HG03521 (cell line): ENCODE measurements around the gene CAPN14.

ENCODE experiments used
- ATAC-seq: cut with Tn5 transposase; IDR thresholded peaks from one replicate; pipeline ENCODE4 v1.9.1; 2021; ENCODE audit warnings: mild to moderate bottlenecking, moderate library complexity; ENCODE audit not compliant: unreplicated experiment

Gene CAPN14

DNA sequence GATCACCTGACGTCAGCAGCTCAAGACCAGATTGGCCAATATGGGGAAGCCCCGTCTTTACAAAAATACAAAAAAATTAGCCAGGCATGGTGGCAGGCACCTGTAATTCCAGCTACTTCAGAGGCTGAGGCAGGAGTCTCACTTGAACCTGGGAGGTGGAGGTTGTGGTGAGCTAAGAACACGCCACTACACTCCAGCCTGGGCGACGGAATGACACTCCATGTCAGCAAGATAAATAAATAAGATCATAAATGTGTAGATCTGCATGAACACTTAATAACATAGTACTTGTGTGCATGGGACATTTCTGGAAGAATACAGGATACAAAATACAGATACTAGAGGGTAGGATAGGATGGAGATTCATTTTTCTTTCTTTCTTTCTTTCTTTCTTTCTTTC is 25.7 kb upstream of the CAPN14 start:
- no peak for ATAC-seq

DNA sequence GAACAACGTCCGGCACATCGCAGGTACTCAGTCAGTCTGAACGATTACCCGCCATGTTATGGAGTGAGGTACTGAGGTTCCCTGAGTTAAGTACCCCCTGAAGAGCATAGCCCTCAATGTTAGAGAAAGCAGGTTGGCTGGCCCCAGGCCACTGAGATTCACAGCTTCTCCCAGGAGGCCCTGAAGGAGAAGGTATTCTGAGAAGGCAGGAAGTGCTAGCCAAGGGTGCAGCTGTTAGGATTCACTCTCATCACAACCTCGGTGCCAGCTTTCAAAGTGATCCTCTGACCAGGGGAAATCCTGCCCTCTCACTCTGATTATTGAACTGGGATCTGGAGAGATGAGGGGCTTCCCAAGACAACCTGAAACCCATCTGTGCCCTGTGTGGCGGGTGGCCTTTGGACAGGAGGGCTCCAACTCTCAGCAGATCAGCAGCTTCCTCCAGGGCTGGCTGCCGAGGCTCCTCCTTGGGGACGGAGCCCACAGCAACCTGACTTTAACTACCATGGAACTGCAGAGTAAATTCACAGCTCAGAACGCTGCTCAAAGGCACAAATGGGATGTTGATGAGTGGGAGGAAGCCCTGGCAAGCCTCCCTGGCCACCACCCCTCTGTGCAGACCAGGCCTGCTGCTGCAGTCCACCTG is 24.4 kb upstream of the CAPN14 start:
- ATAC-seq, result no peak

DNA sequence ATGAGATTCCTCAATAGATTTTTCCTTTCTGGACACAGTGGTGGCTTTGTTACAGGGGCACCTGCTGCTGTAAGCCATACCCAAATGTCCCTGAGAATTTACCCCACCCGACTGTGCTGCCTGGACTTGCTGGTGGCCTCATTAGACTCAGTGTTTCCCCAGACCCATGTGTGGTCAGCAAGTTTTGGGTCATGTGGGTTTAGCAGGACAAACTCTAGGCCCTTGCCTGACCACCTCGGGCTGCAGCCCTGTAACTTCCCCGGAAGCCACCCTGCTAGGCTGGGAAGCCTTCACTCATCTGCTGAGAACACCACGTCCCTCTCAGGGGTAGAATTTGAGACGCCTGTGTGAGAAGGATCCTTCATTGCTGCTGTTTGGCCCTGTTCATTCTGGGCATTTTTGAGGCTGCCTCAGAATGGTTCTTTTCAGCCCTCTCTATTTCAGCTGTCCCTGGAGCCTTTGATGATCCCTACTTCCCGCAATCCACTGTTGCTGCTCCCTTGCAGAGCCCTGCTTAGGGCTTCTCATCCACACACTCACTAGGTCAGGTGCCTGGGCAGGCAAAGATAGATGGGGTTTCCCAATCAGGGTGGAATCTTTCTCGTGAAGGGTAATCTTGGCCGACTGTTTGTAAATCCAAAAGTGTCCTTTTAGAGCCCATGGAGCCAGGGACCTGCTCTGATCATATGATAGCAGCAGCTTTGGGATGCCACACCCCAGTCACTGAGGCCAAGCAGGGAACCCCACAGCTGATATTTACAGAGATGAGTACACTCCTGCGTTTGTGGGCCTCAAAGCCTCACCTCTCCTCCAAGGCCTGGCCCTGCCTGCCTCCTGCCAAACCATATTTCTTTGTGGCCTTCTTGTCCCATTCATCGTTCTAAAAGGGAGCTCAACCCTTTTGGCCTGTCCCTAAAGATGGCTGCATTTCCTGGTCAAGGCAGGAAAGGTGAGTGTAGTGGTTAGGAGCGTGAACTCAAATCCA is 23.4 kb upstream of the CAPN14 start:
- no peak for ATAC-seq

DNA sequence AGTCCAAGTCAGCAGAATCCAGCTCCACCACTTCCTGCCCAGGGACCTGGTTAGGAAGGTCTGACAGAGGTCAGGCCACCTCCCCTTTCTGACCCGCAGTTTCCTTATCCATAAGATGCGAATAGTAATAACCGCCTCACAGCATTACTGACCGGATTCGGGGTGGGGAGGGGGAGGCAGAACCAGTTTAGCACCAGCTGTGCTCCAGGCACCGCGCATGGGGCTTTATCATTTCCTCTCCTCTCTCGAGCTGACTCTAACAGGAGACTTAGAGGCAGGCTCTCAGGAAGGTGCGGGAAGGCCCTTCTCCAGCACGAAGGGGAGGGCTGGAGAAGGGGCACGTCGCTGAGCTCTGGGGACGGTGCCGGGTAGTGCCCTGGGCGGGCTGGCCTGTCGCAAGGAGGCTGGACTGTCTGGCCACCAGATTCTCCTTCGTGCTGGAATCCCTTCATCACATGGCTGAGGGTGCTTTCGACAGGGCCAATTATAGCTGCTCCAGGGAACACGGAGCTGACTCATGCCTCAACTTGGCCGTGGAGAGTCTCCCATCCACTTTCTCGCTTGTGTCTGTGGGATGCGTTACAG is 22.4 kb upstream of the CAPN14 start:
- no peak for ATAC-seq

DNA sequence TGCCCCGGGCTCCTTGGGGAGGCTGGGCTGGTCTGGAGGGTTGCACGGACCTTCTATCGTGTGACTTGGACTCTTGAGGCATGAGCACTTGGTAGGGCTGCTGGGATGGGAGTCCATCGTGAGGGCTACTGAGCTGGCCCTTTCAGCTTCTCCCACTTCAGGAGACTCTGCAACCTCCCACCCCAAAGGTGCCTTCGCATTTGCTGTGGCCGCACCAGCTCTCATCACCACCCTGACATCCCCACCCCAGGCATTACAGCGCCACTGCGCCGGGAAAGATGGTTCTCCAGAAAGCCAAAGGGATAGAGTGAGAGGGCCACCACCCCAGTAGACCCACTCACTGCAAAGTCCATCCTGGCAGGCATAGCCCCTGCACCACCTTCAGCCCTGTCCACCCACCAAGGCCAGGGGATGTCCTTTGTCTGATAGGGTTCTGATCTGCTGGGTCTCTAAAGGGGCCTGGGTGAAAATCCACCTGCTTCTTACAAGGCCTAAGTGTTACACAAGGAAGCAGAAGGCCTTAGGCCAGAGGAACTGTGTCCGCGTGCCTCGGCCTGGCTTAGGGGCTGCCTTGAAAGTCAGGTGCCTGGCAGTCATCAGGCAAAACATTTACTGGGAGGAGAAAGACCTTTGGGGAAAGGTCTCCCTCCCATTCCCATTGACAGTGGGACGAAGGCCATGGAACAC is 21.7 kb upstream of the CAPN14 start:
- no peak for ATAC-seq

DNA sequence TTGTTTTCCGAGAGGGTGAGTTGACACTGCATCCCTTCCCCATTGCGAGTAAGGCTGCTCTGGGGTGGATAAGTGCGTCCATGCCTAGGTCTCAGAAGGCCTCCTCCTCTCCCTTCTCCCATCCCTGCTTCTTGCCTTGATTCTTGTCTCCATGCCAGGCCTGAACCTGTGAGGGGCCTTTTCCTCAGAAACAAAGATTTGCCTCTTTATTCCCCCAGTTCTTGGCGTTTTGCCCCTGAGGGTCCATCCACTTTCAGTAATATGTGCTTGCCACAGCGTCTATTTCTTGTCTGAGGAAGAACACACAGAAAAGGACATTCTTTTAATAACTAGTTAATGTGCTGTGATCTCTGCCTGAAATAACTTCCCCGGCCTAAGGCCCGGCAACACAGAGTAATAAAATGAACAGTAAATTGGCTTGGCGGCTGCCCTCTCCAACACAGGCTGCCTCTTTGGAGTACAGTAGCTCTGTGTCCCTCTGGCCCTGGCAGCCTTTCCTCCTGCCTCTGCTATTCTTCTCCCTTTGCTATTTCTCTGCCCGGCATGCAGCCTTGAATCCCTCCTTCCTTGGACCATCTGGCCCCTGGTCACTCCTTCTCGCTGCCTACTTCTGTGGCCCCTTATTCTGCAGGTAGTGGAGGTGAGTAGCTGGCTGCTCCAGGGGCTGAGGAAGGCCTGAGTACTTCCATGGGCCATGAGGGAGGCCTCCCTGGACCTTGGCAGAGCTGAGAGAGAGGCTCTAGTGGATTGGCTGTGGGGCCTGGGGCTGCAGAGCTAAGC is 21.0 kb upstream of the CAPN14 start:
- ATAC-seq, result no peak

DNA sequence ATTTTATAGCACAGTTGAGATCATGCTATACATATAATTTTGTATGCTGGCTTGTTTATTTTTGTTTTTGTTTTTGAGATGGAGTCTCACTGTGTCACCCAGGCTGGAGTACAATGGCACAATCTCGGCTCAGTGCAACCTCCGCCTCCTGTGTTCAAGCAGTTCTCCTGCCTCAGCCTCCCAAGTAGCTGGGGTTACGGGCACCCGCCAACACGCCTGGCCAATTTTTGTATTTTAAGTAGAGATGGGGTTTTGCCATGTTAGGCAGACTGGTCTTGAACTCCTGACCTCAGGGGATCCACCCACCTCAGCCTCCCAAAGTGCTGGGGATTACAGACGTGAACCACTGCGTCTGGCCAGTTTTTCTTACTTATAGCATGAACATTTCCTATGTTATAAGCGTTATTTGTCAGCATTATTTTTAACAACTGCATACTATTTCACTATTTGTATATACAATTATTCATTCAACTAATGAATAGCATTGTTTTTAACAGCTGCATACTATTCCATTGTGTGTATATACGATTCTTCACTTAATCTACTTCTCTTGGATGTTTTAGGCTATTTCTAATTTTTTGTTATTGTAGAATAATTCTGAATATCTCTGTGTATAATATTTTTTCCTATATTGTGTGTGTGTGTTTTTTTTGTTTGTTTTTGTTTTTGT is 20.2 kb upstream of the CAPN14 start:
- ATAC-seq, result no peak

DNA sequence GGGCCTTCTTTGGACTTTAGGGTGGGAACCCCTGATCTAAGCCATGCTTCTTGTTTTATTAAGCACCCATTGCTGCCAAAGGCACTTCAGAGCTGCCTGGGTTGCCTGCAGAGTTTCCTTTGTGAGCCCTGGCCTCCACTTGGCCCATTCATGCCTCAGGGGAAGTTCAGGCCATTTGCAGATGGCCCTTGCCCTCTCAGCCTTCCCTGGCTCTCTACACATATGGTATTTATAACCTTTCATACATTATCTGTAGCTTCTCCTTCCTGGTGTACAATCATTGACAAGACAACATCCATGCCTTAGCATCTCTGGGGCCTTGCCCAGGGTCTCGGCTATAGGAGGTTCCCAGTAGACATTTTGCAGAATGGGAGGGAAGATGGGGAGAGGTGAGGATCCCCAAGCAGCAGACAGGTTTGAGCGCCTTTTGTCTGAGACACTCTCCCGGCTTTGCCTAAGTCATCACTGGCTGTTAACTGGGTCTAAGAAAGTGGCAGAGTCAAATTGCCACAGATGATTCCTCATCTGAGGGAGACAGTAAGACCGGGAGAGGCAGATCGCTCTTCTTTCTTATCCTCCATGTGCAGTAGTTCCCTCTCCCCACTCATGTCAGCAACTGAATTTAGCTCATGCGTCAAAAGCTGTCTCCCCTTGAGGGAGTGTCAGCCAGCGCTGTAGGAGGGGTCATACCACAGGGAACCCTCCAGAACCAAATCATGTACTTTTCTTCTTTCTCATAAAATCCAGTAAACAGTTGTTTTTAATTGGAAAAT is 19.3 kb upstream of the CAPN14 start:
- ATAC-seq, result no peak

DNA sequence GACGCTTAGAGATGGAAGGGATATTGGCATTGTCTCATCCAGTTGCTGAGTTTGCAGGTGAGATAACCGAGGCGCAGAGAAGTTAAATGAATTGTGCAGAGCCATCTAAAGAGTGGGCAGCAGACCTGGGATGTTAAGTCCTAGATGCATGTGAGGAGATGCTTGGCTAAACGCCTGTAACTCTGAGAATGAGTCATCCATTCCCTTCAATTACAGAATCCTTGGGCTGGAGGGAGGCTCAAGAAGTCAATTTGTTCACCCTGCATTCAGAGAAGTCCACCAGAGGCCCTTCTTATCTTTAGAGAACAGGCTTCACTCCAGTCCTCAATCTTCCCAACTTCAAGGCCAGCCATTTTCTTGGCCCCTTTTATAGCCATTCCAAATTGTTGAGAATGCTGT is 18.2 kb upstream of the CAPN14 start:
- ATAC-seq, result no peak

DNA sequence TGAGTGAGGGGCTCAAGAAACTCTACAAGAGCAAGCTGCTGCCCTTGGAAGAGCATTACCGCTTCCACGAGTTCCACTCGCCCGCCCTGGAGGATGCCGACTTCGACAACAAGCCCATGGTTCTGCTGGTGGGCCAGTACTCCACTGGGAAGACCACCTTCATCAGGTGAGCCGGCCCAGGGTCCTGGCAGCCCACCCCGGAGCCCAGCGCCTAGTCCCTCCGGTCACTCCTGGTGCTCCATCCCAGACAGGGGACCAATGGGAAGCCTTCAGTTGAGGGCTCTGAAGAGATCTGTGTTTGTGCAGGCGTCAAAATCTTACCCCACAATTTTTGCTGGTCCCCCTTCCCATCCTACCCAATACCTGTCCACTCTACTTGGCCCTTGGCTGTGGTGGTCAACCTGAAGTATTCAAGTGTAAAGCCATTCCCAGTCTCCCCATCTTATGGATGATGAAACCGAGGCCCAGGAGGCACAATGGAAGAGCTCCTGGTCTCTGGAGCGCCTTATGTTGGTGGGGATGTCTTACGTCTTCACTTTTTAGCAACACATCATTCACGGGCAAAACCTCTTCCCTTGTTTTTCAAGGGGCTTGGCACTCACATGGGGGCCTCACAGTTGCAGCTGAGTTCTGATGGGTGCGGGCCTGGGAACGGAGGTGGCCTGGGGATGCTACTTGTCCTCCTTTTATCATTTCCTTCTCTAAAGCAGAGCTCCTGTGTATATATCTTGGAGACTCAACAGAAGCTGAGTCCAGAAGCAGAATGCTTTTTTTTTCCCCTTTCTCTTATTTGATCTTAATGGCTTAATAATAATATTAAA is 17.6 kb upstream of the CAPN14 start:
- ATAC-seq, result no peak

DNA sequence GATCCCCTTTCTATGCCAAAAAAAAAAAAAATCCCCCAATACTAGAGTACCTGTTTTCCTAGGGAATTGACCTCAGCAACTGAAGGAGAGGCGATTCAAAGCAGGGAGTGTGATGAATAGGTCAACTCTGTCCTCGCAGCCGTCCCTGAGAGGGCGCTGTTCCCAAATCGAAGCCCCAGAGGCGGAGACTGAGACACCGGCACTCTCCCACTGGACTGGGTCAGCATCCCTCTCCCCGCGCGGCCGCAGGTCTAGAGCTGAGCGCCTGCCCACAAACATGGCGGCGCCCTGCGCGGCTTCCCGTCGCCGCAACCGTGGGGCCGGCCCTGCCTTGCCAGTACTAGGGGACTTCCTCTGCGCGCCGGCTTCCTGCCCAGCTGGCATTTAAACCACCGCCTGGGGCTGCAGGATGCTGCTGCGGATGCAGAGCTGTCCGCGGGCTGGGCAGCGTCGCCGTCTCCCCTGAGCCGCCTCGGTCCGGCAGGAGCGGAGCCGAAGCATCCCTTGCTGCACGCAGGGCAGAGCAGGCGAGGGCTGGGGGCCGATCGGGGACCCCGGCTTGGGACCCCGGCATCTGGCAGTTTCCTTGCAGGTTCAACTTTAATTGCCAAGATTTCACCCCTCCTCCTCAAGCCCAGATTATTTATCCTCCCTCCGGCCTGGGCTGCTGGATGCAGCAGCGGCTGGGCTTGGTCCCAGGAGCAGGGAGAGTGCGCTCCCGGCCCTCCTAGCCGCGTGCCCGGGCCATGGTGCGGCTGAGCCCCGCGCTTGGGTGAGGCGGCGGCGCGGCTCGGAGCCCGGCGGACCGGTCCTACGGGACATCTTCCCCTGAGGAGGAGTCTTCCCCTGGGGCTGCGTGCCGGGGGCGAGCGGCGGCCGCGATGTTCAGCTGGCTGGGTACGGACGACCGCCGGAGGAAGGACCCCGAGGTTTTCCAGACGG is 16.7 kb upstream of the CAPN14 start, which contains the start of gene EHD3:
EHD3 (plus strand) TSS at position 412 of the 942 bp plus-strand sequence; CDS start at position 882, 470 bp downstream.
- peak; percentile 96 for ATAC-seq

DNA sequence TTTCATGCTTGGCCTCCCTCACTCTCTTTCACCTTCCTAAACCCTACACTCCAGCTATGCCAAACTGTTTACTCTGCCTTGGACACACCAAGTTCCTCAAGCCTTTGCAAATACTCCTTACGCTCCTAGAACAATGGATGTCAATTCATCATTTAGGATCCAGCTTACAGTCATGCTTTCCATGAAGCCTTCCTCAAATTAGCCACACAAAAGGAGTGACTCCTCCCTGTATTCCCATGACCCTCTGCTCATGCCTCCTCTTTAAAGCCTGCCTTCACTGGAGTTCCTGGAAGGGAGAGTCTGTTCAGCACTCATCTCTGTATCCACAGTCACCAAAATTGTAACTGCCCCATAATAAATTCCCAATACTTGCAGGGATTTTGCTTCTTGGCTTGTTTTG is 15.9 kb upstream of the CAPN14 start:
- no peak for ATAC-seq

DNA sequence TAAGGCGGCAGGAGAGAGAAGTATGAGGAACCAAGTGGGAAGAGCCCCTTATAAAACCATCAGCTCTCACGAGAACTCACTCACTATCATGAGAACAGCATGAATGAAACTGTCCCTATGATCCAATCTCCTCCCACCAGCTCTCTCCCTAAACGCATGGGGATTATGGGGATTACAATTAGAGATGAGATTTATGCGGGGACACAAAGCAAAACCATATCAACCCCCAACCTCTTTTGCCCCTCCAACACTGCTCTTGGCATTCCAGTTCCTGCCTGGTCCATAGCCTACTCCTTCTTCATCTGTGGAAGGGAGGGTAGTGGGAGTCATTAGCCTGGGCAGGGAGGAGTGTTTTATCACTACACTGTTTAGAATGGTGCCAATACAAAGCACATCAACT is 15.3 kb upstream of the CAPN14 start:
- ATAC-seq, result no peak

DNA sequence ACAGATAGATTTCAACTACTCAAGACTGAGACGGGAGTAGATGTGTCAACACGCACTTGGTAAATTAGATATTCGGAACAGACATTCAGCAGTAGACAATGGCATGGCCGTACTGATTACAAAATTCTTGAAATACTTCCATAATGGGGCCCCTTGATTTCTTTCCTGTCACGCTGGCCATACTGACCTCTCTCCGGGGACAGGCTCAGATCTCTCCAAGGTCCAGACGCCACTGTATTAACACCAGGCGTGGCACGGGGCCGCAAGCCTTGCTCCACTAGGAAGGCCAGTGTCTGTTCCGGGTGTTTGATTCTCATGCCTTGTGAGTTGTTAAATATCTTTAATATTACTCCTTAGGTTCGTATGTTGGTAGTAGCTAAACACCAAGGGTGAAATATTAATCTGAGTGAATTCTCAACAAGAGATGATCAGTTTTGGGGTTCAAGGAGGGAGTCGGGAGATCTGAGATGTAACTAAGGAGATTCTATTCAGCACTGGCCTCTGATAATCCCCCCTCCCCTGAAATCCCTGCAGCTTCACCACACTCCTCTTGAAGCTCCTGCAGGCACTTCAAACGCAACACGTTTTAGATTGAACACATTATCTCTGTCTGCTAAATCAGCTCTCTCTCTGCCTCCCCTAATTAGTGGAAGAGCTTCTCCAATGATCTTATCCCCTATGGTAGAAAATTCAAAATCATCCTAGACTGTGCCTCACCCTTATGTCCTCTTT is 14.4 kb upstream of the CAPN14 start:
- ATAC-seq, result no peak

DNA sequence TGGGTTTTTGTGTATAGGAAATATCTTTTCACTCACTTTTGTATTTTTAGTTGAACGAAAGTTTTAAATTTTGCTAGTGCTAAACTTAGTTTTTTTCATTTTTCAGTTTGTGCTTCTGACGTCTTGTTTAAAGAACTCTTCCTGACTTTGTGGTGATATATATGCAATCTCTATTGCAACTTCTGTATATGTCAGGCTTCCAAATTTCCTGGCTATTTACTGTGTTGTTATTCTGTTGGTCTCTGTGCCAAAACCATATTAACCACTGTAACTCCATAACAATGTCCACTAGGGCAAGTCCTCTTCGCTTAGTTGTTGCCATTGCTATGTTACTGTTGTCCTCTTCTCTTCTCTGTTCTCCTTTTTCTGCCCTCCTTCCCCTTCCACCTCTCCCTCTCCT is 13.4 kb upstream of the CAPN14 start:
- ATAC-seq, result no peak

DNA sequence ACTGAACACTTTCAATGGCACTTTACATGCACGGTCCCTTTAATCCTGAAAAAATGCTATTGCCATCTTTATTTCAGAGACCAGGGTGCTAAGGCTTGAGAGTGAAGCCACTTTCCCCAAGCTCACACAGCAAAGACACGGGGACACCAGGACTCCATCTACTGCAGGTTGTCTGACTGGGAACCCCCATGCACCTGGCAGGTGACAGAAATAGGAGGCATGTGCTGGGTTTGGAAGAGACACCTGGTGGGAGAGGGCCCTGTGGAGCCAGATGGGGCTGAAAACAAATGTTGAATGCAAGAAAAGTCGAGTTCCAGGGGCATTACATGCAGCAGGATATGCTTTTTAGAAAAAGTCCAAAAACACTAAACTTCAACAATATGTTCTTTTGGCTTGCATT is 11.4 kb upstream of the CAPN14 start:
- no peak for ATAC-seq
